GM23338 (cell line): ENCODE data around the gene CRB2.

Experiments used
- ETS1 ChIP-seq: IDR thresholded peaks from 2 replicates; pipeline ENCODE4 v1.6.1; 2016; ENCODE audit warnings: antibody characterized with exemption
- EZH2 ChIP-seq: fragments of 200-600 bp; sonication (generic); IDR thresholded peaks from one replicate; pipeline ENCODE4 v1.8.0; 2017; ENCODE audit warnings: antibody characterized with exemption, mild to moderate bottlenecking, low read depth; ENCODE audit not compliant: unreplicated experiment
- EZH2phosphoT487 ChIP-seq: fragments of 200-600 bp; sonication (generic); IDR thresholded peaks from one replicate; pipeline ENCODE4 v1.8.1; 2018; ENCODE audit warnings: antibody characterized with exemption; ENCODE audit not compliant: unreplicated experiment
- POLR2AphosphoS5 ChIP-seq: IDR thresholded peaks from 2 replicates; pipeline ENCODE4 v1.6.1; 2016; ENCODE audit warnings: antibody characterized with exemption, low read depth
- ZNF114 ChIP-seq: fragments of 250-450 bp; sonication (Bioruptor Pico); IDR thresholded peaks from 2 replicates; pipeline ENCODE4 v1.5.0; 2020; ENCODE audit warnings: mild to moderate bottlenecking, moderate library complexity
- TF ChIP-seq, protein P1 (sequence below), 2 experiments: fragments of 200-600 bp in 1 of 2; sonication (generic) in 1 of 2; conservative IDR thresholded peaks; 2 replicates each; pipeline versions ENCODE4 v1.5.1 to v1.6.1; 2016 to 2017; ENCODE audit warnings: antibody characterized with exemption in 2 of 2, low read depth in 2 of 2, mild to moderate bottlenecking in 2 of 2, moderate library complexity in 1 of 2
- TF ChIP-seq, protein P2 (sequence below): IDR thresholded peaks from one replicate; pipeline ENCODE4 v1.6.1; 2018; ENCODE audit warnings: antibody characterized with exemption; ENCODE audit not compliant: unreplicated experiment

DNA sequence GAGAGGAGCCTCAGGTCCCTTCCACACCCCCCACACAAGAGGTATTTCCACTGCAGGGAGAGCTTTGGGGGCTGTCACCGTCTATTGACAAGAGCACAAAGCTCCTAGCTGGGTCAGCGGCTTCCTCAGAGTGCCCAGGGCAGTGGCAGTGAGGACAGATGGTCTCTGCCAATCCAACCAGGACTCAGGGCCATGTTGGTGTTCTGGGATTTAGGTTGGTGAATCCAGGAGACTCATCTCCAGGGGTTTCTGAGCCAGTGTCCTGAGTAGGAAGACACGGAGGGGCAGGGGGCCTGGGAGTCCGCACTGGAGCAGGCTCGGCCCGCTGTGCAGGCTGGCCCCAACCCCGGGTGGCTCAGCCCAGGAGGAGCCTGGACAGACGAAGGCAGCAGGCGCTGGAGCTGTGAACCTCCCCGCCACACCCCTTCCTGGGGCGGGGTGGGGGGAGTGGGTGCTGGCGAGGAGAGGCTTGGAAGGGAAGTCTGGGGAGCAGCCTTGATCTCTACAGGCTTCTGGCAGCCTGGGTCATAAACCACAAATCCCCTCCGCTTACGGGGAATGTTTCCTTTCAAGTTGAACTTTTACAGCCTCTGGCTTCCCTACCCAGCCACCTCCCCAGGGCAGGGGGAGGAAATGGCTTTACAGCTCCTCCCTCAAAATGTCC lies 19.6 kb downstream of the CRB2 start:
- TF ChIP-seq, protein P1, sequence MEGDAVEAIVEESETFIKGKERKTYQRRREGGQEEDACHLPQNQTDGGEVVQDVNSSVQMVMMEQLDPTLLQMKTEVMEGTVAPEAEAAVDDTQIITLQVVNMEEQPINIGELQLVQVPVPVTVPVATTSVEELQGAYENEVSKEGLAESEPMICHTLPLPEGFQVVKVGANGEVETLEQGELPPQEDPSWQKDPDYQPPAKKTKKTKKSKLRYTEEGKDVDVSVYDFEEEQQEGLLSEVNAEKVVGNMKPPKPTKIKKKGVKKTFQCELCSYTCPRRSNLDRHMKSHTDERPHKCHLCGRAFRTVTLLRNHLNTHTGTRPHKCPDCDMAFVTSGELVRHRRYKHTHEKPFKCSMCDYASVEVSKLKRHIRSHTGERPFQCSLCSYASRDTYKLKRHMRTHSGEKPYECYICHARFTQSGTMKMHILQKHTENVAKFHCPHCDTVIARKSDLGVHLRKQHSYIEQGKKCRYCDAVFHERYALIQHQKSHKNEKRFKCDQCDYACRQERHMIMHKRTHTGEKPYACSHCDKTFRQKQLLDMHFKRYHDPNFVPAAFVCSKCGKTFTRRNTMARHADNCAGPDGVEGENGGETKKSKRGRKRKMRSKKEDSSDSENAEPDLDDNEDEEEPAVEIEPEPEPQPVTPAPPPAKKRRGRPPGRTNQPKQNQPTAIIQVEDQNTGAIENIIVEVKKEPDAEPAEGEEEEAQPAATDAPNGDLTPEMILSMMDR (conservative IDR thresholded peaks at IDR 0.05; ENCODE audit: low read depth in 2 of 2), result no peak
- TF ChIP-seq POLR2AphosphoS5, result no peak
- no peak for TF ChIP-seq EZH2phosphoT487
- no peak for TF ChIP-seq ZNF114
- no peak for TF ChIP-seq EZH2
- TF ChIP-seq ETS1, result no peak
- TF ChIP-seq, protein P2, sequence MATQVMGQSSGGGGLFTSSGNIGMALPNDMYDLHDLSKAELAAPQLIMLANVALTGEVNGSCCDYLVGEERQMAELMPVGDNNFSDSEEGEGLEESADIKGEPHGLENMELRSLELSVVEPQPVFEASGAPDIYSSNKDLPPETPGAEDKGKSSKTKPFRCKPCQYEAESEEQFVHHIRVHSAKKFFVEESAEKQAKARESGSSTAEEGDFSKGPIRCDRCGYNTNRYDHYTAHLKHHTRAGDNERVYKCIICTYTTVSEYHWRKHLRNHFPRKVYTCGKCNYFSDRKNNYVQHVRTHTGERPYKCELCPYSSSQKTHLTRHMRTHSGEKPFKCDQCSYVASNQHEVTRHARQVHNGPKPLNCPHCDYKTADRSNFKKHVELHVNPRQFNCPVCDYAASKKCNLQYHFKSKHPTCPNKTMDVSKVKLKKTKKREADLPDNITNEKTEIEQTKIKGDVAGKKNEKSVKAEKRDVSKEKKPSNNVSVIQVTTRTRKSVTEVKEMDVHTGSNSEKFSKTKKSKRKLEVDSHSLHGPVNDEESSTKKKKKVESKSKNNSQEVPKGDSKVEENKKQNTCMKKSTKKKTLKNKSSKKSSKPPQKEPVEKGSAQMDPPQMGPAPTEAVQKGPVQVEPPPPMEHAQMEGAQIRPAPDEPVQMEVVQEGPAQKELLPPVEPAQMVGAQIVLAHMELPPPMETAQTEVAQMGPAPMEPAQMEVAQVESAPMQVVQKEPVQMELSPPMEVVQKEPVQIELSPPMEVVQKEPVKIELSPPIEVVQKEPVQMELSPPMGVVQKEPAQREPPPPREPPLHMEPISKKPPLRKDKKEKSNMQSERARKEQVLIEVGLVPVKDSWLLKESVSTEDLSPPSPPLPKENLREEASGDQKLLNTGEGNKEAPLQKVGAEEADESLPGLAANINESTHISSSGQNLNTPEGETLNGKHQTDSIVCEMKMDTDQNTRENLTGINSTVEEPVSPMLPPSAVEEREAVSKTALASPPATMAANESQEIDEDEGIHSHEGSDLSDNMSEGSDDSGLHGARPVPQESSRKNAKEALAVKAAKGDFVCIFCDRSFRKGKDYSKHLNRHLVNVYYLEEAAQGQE, result no peak
